HepG2 (cell line): ENCODE data around the gene PANK1. TPM values are rescaled to one million over a fixed set of nuclear protein-coding genes. Genes with fewer than 3 reads are reported as not detected.
A peak's percentile ranks its signal among the peaks of the same experiment; 100 is the strongest.

Source experiments
- DNMT3B ChIP-seq: conservative IDR thresholded peaks from 2 replicates; pipeline ENCODE4 v1.6.1; 2016; ENCODE audit warnings: missing biosample characterization, control low read depth
- NCOA5 ChIP-seq: sonication (generic); formaldehyde crosslinking; IDR thresholded peaks from 2 replicates; pipeline ENCODE4 v1.4.0; 2020; ENCODE audit warnings: missing genetic modification reagents
- POGZ ChIP-seq: sonication (generic); formaldehyde crosslinking; IDR thresholded peaks from 2 replicates; pipeline ENCODE4 v1.4.0; 2020; ENCODE audit warnings: mild to moderate bottlenecking, missing genetic modification reagents
- PPARG ChIP-seq: conservative IDR thresholded peaks from 2 replicates; pipeline ENCODE4 v1.6.1; 2016; ENCODE audit warnings: missing biosample characterization, missing genetic modification reagents
- SALL2 ChIP-seq: sonication (generic); formaldehyde crosslinking; IDR thresholded peaks from 2 replicates; pipeline ENCODE4 v1.8.1; 2023; ENCODE audit warnings: mild to moderate bottlenecking, missing genetic modification reagents, inconsistent platforms
- SMC3 ChIP-seq: IDR thresholded peaks from 2 replicates; pipeline ENCODE4 v1.6.1; 2011; ENCODE audit warnings: low read length, improper control_type of control experiment
- TMF1 ChIP-seq: sonication (generic); formaldehyde crosslinking; IDR thresholded peaks from 2 replicates; pipeline ENCODE4 v1.8.1; 2022; ENCODE audit warnings: low read depth, missing genetic modification reagents
- ZMYM3 ChIP-seq: sonication (generic); formaldehyde crosslinking; IDR thresholded peaks from 2 replicates; pipeline ENCODE4 v1.5.1; 2020; ENCODE audit warnings: mild to moderate bottlenecking, missing genetic modification reagents
- ZNF205 ChIP-seq: IDR thresholded peaks from 2 replicates; pipeline ENCODE4 v1.6.1; 2018; ENCODE audit warnings: missing biosample characterization, missing genetic modification reagents
- ZNF264 ChIP-seq: sonication (generic); formaldehyde crosslinking; IDR thresholded peaks from 2 replicates; pipeline ENCODE4 v1.4.0; 2020; ENCODE audit warnings: missing genetic modification reagents
- polyA plus RNA-seq, 8 experiments: library from polyadenylated mRNA; depleted of rRNA in 3 of 8; stranded (reverse) in 7 of 8; unstranded in 1 of 8; fragments of >200 nt; fragmentation: Illumina TruSeq in 4 of 8; extraction: Trizol in 4 of 8; gene quantifications; 2 replicates each; pipeline versions ENCODE4 v1.2.1 to v1.2.3, GENCODE V29; 2011 to 2016; ENCODE audit warnings: low read depth in 4 of 8, missing spikeins in 1 of 8, mixed read lengths in 1 of 8; ENCODE audit not compliant: insufficient read depth in 1 of 8
- total RNA-seq, 5 experiments: library from RNA; depleted of rRNA; stranded (reverse); fragments of >200 nt; fragmentation: Illumina TruSeq; extraction: Trizol; gene quantifications; 2 replicates each; pipeline ENCODE4 v1.2.3, GENCODE V29; 2016; ENCODE audit warnings: low read depth in 1 of 5
- TF ChIP-seq, protein P1 (sequence below): sonication (generic); formaldehyde crosslinking; IDR thresholded peaks from 2 replicates; pipeline ENCODE4 v1.4.0; 2020; ENCODE audit warnings: missing genetic modification reagents
- TF ChIP-seq, protein P2 (sequence below): IDR thresholded peaks from 2 replicates; pipeline ENCODE4 v1.6.1; 2016
- TF ChIP-seq, protein P3 (sequence below), 2 experiments: sonication (generic) in 1 of 2; formaldehyde crosslinking in 1 of 2; IDR thresholded peaks; 2 replicates each; pipeline versions ENCODE4 v1.4.0 to v1.6.1; 2016 to 2020; ENCODE audit warnings: borderline replicate concordance in 1 of 2, low read depth in 1 of 2, mild to moderate bottlenecking in 1 of 2, missing genetic modification reagents in 1 of 2
- TF ChIP-seq, protein P4 (sequence below): sonication (generic); formaldehyde crosslinking; IDR thresholded peaks from 2 replicates; pipeline ENCODE4 v1.5.0; 2020; ENCODE audit warnings: mild to moderate bottlenecking, missing genetic modification reagents, borderline replicate concordance

The PANK1 gene
- total and polyA plus RNA-seq, 2 of the 13 experiments (the other 11 are each of a cell fraction or from before 2014, with no cell fraction given): 18.2 to 33.3 TPM

DNA sequence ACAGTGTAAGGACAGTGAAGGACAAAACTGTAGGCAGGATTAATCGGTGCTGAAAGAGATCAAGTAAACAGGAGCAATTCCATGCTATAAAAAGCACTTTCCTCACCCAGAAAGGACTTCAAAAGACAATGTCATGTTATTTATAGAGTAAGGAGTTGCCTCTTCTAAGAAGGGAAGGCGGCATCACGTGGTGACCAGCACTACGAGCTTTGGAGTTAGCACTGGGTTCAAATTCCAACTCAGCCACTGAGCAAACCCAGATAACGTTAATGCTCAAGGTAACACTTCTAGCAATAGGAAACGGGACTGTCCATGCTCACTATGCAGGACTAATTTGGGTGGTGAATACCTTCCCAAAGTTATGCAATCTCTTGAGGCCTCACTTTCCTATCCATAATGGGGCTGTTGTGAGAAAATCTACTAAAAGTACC is 715 bp upstream of the PANK1 start (continued):
- TF ChIP-seq, protein P1, sequence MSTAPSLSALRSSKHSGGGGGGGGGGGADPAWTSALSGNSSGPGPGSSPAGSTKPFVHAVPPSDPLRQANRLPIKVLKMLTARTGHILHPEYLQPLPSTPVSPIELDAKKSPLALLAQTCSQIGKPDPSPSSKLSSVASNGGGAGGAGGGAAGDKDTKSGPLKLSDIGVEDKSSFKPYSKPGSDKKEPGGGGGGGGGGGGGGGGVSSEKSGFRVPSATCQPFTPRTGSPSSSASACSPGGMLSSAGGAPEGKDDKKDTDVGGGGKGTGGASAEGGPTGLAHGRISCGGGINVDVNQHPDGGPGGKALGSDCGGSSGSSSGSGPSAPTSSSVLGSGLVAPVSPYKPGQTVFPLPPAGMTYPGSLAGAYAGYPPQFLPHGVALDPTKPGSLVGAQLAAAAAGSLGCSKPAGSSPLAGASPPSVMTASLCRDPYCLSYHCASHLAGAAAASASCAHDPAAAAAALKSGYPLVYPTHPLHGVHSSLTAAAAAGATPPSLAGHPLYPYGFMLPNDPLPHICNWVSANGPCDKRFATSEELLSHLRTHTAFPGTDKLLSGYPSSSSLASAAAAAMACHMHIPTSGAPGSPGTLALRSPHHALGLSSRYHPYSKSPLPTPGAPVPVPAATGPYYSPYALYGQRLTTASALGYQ (CRISPR knock-in tag): peak; percentile 58
- peak; percentile 16; the same call in 1 of the 2 replicates for TF ChIP-seq SMC3
- no peak for TF ChIP-seq SALL2 (CRISPR knock-in tag)
- TF ChIP-seq POGZ (CRISPR knock-in tag): peak; percentile 89
- TF ChIP-seq ZMYM3 (CRISPR knock-in tag): no peak
- no peak for TF ChIP-seq TMF1 (CRISPR knock-in tag)
- peak; percentile 91 for TF ChIP-seq ZNF205 (CRISPR knock-in tag)
- TF ChIP-seq, protein P2, sequence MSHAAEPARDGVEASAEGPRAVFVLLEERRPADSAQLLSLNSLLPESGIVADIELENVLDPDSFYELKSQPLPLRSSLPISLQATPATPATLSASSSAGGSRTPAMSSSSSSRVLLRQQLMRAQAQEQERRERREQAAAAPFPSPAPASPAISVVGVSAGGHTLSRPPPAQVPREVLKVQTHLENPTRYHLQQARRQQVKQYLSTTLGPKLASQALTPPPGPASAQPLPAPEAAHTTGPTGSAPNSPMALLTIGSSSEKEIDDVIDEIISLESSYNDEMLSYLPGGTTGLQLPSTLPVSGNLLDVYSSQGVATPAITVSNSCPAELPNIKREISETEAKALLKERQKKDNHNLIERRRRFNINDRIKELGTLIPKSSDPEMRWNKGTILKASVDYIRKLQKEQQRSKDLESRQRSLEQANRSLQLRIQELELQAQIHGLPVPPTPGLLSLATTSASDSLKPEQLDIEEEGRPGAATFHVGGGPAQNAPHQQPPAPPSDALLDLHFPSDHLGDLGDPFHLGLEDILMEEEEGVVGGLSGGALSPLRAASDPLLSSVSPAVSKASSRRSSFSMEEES (CRISPR knock-in tag): peak; percentile 95
- TF ChIP-seq DNMT3B (CRISPR knock-in tag): peak; percentile 25; the same call in 1 of the 2 replicates
- 0 out of 2 replicates have a peak, but pooled peaks have one; percentile 19 for TF ChIP-seq NCOA5
- TF ChIP-seq, protein P3, sequence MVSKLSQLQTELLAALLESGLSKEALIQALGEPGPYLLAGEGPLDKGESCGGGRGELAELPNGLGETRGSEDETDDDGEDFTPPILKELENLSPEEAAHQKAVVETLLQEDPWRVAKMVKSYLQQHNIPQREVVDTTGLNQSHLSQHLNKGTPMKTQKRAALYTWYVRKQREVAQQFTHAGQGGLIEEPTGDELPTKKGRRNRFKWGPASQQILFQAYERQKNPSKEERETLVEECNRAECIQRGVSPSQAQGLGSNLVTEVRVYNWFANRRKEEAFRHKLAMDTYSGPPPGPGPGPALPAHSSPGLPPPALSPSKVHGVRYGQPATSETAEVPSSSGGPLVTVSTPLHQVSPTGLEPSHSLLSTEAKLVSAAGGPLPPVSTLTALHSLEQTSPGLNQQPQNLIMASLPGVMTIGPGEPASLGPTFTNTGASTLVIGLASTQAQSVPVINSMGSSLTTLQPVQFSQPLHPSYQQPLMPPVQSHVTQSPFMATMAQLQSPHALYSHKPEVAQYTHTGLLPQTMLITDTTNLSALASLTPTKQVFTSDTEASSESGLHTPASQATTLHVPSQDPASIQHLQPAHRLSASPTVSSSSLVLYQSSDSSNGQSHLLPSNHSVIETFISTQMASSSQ (IDR thresholded peaks at IDR 0.05; ENCODE audit: low read depth): peak; percentile 59
- TF ChIP-seq, protein P3 (CRISPR knock-in tag; IDR thresholded peaks at IDR 0.05; ENCODE audit: borderline replicate concordance): peak; percentile 79; the same call in 1 of the 2 replicates
- peak; percentile 55; the same call in 1 of the 2 replicates for TF ChIP-seq PPARG (CRISPR knock-in tag)
- no peak for TF ChIP-seq ZNF264 (CRISPR knock-in tag)
- TF ChIP-seq, protein P4, sequence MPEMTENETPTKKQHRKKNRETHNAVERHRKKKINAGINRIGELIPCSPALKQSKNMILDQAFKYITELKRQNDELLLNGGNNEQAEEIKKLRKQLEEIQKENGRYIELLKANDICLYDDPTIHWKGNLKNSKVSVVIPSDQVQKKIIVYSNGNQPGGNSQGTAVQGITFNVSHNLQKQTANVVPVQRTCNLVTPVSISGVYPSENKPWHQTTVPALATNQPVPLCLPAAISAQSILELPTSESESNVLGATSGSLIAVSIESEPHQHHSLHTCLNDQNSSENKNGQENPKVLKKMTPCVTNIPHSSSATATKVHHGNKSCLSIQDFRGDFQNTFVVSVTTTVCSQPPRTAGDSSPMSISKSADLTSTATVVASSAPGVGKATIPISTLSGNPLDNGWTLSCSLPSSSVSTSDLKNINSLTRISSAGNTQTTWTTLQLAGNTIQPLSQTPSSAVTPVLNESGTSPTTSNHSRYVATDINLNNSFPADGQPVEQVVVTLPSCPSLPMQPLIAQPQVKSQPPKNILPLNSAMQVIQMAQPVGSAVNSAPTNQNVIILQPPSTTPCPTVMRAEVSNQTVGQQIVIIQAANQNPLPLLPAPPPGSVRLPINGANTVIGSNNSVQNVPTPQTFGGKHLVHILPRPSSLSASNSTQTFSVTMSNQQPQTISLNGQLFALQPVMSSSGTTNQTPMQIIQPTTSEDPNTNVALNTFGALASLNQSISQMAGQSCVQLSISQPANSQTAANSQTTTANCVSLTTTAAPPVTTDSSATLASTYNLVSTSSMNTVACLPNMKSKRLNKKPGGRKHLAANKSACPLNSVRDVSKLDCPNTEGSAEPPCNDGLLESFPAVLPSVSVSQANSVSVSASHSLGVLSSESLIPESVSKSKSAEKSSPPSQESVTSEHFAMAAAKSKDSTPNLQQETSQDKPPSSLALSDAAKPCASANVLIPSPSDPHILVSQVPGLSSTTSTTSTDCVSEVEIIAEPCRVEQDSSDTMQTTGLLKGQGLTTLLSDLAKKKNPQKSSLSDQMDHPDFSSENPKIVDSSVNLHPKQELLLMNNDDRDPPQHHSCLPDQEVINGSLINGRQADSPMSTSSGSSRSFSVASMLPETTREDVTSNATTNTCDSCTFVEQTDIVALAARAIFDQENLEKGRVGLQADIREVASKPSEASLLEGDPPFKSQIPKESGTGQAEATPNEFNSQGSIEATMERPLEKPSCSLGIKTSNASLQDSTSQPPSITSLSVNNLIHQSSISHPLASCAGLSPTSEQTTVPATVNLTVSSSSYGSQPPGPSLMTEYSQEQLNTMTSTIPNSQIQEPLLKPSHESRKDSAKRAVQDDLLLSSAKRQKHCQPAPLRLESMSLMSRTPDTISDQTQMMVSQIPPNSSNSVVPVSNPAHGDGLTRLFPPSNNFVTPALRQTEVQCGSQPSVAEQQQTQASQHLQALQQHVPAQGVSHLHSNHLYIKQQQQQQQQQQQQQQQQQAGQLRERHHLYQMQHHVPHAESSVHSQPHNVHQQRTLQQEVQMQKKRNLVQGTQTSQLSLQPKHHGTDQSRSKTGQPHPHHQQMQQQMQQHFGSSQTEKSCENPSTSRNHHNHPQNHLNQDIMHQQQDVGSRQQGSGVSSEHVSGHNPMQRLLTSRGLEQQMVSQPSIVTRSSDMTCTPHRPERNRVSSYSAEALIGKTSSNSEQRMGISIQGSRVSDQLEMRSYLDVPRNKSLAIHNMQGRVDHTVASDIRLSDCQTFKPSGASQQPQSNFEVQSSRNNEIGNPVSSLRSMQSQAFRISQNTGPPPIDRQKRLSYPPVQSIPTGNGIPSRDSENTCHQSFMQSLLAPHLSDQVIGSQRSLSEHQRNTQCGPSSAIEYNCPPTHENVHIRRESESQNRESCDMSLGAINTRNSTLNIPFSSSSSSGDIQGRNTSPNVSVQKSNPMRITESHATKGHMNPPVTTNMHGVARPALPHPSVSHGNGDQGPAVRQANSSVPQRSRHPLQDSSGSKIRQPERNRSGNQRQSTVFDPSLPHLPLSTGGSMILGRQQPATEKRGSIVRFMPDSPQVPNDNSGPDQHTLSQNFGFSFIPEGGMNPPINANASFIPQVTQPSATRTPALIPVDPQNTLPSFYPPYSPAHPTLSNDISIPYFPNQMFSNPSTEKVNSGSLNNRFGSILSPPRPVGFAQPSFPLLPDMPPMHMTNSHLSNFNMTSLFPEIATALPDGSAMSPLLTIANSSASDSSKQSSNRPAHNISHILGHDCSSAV: no peak; the same call in 1 of the 2 replicates
